Activated naive CD4-positive, alpha-beta T cell treated with anti-CD3 and anti-CD28 coated beads, Interleukin-2, amount 50 U/mL, for 72 hours (primary cell): ENCODE measurements around the gene REST. TPM values are rescaled to one million over a fixed set of nuclear protein-coding genes. Genes with fewer than 3 reads are reported as not detected.
"Not testable (repeated sequence)": the region's sequence is repeated elsewhere in the genome, so short reads cannot be mapped to it uniquely, and the experiment has no call there.

Source experiments
- ATAC-seq, 2 donors: fragments of 150-1000 bp; cut with Tn5 transposase; 2 replicates each; pipeline ENCODE4 v1.10.0; 2021; ENCODE audit warnings: mild to moderate bottlenecking in 2 of 2, moderate library complexity in 2 of 2
- DNase-seq, 2 donors: peaks; one replicate each; pipeline ENCODE4 v3.0.0; 2021 to 2022; ENCODE audit warnings: low spot score in 2 of 2
- H3K27ac Mint-ChIP-seq, 2 donors: one replicate each; pipeline ENCODE4 v1.8.0; 2022; ENCODE audit warnings: mild to moderate bottlenecking in 2 of 2, mixed read lengths in 2 of 2
- H3K36me3 Mint-ChIP-seq, 2 donors: one replicate each; pipeline ENCODE4 v1.8.0; 2022; ENCODE audit warnings: mixed read lengths in 2 of 2
- H3K9me3 Mint-ChIP-seq, 2 donors: one replicate each; pipeline ENCODE4 v1.8.0; 2022; ENCODE audit warnings: mixed read lengths in 2 of 2
- total RNA-seq, 2 donors: library from RNA; stranded (reverse); gene quantifications; one replicate each; pipeline ENCODE4 v1.2.3, GENCODE V29; 2022

Gene REST, protein sequence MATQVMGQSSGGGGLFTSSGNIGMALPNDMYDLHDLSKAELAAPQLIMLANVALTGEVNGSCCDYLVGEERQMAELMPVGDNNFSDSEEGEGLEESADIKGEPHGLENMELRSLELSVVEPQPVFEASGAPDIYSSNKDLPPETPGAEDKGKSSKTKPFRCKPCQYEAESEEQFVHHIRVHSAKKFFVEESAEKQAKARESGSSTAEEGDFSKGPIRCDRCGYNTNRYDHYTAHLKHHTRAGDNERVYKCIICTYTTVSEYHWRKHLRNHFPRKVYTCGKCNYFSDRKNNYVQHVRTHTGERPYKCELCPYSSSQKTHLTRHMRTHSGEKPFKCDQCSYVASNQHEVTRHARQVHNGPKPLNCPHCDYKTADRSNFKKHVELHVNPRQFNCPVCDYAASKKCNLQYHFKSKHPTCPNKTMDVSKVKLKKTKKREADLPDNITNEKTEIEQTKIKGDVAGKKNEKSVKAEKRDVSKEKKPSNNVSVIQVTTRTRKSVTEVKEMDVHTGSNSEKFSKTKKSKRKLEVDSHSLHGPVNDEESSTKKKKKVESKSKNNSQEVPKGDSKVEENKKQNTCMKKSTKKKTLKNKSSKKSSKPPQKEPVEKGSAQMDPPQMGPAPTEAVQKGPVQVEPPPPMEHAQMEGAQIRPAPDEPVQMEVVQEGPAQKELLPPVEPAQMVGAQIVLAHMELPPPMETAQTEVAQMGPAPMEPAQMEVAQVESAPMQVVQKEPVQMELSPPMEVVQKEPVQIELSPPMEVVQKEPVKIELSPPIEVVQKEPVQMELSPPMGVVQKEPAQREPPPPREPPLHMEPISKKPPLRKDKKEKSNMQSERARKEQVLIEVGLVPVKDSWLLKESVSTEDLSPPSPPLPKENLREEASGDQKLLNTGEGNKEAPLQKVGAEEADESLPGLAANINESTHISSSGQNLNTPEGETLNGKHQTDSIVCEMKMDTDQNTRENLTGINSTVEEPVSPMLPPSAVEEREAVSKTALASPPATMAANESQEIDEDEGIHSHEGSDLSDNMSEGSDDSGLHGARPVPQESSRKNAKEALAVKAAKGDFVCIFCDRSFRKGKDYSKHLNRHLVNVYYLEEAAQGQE
- 10 to 100 TPM; 39.3 to 43.5 TPM for total RNA-seq

DNA sequence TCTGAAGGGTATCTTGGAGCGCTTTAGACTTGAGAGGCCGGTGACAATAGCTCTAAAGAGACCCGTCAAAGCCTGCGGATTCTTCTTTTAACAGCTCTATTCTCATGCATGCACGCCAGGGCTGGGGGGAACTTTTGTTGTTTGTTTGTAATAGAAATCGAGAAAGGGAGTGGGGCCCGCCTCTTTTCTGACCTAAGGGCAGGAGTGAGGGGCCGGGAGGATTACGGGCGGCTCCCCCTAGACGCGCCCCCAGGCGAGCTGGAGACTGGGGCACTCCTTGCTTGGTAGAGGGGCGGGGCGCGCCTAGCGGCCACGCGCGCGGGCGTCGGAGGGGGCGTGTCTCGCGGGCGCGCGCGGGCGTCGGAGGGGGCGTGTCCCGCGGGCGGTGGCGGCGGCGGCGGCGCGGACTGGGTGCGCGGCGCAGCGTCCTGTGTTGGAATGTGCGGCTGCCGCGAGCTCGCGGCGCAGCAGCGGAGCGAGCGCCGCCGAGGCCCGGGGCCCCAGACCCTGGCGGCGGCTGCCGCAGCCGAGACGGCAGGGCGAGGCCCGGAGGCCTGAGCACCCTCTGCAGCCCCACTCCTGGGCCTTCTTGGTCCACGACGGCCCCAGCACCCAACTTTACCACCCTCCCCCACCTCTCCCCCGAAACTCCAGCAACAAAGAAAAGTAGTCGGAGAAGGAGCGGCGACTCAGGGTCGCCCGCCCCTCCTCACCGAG lies at the start of gene REST:
Gene REST (plus strand): TSS at position 412 of the 717 bp plus-strand sequence. CDS start 2,739 bp downstream, outside the sequence.
- ATAC-seq, result peak; percentile 50 to 77

DNA sequence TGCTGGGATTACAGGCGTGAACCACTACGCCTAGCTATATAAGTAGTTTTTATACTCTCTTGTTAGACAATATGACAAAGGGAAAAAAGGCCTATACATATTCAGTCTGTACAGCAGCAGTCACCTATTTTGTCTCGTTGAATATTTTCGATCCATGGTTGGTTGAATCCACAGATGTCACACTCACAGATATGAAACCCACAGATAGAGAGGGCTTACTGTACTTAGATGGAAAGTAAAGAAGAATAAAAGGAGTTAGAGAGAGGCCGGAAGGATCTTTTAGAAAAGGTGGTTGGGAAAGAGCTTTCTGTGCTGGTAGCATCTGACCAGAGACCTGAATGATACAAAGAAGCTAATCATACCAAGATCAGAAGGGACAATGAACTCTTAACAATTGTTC lies 47.9 kb upstream of the REST start:
- ATAC-seq, result no peak
- DNase-seq, result no peak
- Mint-ChIP-seq H3K27ac (no peak overlapping the region), H3K9me3 (no peaks in the 10 kb centered on the region), H3K36me3 (no peaks in the 10 kb centered on the region)

More for the DNA sequence above, at the start of gene REST:
- DNase-seq, result peak; percentile 74 to 89
- Mint-ChIP-seq H3K9me3 (no peaks in the 10 kb centered on the region), H3K27ac (peak within 1 kb of the TSS in 1 of 2 donors; percentile 96), H3K36me3 (peaks cover 19 to 27% of the 10 kb centered on the region in 2 donors)

DNA sequence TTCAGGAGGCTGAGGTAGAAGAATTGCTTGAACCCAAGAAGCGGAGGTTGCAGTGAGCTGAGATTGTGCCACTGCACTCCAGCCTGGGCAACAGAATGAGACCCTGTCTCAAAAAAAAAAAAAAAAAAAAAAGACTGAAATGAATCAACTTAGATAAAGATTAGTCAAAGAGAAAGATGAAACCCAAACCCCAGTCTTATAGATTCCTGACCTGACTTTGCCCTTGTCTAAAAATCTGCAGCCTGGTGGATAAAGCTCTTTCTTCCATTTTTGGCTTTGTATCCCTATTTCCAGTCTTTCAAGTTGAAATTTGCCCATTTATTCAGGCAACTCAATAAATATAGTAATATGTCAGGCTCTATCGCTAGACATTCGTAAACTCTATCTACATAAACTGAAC lies 46.9 kb upstream of the REST start:
- no peaks in the 10 kb centered on the region for H3K36me3 Mint-ChIP-seq
- no peak for DNase-seq
- peak; percentile 30 to 82 for ATAC-seq
- H3K9me3 Mint-ChIP-seq, result no peaks in the 10 kb centered on the region
- no peak overlapping the region for H3K27ac Mint-ChIP-seq

DNA sequence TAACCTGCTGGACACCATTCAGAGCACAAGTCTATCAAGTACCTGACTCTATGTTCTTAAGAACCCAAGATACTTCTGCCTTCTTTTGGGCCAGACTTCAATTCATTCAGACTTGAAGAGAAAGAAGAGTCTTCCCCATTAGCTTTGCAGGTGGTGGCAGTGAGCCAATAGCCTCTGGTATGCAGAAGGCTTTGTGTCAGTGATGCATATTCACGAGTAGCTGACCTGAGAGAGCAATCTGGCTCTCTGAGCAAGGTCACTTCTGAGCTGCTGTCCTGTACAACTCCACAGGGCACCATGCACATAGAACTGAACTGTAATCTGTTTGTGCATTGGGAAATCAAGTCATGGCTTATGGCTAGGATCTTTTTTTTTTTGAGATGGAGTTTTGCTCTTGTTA lies 46.3 kb upstream of the REST start:
- DNase-seq (no peak), ATAC-seq (no peak)
- Mint-ChIP-seq H3K27ac (no peak overlapping the region), H3K9me3 (no peaks in the 10 kb centered on the region), H3K36me3 (no peaks in the 10 kb centered on the region)

DNA sequence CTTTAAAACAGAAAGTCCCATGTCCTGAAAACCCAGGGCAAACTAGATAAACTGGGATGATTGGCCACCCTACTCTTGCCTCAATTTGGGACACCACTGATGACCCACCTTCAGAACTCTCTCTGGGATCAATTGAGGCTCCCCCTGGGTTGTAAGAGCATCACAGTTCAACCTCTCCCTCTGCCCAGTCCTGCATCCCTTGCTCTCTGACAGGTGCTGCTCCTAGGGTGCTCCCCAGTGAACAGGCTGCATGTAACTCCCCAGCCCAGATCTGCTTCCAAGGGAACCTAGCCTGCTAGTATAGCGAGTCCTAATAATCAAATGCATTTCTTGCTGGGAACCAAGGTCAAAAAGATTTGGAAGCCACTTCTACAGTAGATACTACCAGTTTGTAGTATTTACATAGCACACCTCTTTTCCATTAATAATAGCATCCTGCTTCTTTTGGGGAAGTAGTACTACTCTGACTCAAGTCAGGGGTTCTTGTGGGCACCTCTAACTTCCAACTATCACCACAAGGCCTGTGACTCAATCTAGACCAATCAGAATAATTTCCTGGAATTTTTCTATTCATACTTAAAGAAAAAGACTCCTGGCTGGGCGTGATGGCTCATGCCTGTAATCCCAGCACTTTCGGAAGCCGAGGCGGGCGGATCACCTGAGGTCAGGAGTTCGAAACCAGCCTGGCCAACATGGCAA lies 44.1 kb upstream of the REST start:
- Mint-ChIP-seq H3K9me3 (no peaks in the 10 kb centered on the region), H3K27ac (no peak overlapping the region), H3K36me3 (no peaks in the 10 kb centered on the region)
- ATAC-seq (peak; percentile 81 to 87), DNase-seq (no peak)

DNA sequence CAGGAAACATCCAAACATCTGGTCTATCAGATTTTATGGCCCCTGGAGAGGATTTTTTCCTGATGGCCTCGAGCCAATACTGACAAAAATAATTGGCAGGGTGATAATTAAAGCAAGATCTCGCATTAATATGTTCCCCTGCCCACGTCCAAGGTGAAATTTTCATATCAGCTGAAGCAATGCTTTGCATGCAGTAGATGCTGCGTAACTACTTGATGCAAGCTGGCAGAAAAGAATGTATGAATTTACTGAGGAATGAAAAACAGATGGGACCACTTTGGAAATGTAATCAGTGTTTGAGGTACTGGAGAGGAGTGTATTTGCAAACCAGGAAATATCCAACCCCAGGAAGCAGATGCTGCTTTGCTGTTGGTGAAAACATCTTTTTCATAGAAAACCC lies 36.8 kb upstream of the REST start:
- DNase-seq, result no peak
- H3K36me3 Mint-ChIP-seq, result no peaks in the 10 kb centered on the region
- H3K9me3 Mint-ChIP-seq, result no peaks in the 10 kb centered on the region
- ATAC-seq, result no peak
- H3K27ac Mint-ChIP-seq, result no peak overlapping the region

DNA sequence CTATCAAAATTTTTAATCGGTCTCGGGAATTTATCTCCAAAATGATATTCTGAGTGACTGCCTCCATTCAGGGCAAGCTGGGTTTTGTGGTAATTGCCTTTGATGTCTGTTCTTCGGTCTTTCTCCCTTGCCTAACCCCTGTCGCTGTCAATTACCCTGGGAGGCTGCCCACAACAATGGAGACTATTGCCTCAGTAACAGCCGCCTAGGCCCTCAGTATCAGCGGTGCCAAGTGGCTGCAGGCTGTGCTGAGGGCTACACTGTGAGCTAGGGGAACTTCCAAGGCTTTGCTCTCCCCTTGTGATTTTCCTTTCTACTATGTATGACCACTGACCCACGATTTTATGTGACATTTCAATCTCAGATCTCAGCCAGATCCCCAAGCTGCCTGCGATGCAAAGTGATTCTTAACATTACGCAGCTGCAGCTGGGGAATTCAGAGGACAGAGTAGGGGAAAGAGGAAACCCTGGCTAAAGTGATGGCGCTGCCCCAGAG lies 36.3 kb upstream of the REST start:
- no peak overlapping the region for H3K27ac Mint-ChIP-seq
- peak in 1 of 2 donors; percentile 50 for ATAC-seq

DNA sequence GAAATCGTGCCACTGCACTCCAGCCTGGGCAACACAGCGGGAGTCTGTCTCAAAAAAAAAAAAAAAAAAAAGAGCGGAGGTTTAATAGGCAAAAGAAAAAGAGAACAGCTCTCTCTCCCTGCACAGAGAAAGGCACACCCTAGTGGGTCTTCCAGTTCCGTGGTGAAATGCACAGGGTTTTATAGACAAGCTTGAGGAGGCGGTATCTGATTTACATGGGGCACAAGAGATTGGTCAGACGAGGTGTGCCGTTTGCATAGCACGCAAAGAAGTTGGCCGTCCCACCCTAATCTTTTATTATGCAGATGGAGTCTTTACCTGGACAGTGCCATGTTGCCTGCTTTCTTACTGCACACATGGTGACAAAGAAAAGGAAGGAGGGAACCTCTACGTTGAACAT lies 33.5 kb upstream of the REST start:
- Mint-ChIP-seq H3K27ac (no peak overlapping the region), H3K36me3 (no peaks in the 10 kb centered on the region), H3K9me3 (no peaks in the 10 kb centered on the region)
- no peak for DNase-seq
- ATAC-seq, result no peak

More for the DNA sequence above, 36.3 kb upstream of the REST start:
- no peaks in the 10 kb centered on the region for H3K36me3 Mint-ChIP-seq
- DNase-seq, result no peak
- H3K9me3 Mint-ChIP-seq, result no peaks in the 10 kb centered on the region

DNA sequence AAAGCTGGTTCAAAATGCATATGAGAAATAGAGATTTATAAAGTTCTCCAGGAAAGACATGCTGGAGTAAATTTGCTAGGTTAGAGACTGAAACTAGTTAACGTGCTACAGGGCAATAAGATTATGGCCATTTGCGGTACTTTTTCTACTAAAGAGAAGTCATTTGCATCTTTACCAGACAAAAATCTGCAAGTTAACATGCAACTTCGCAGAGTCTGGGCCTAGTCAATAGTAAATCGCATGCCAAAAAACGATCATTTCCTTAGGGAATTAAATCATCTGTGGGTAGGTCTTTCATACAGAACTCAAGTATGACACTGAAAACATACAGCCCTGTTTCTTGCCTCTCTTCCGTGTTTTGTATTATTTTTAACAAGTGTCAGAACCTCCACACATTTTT lies 32.8 kb upstream of the REST start:
- no peaks in the 10 kb centered on the region for H3K9me3 Mint-ChIP-seq
- ATAC-seq, result no peak
- DNase-seq, result no peak
- no peaks in the 10 kb centered on the region for H3K36me3 Mint-ChIP-seq
- no peak overlapping the region for H3K27ac Mint-ChIP-seq

DNA sequence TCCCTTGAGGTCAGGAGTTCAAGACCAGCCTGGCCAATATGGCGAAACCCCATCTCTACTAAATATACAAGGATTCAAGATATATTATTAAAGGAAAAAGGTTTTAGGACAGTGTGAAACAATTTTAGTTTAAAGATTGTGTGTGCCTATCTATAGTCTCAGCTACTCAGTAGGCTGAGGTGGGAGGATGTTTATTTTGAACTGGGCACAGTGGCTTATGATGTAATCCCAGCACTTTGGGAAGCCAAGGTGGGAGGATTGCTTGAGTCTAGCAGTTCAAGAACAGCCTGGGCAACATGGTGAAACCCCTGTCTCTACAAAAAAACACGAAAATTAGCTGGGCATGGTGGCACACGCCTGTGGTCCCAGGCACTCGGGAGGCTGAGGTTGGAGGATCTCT lies 31.4 kb upstream of the REST start:
- H3K27ac Mint-ChIP-seq, result no peak overlapping the region
- no peak for ATAC-seq
- no peaks in the 10 kb centered on the region for H3K36me3 Mint-ChIP-seq
- H3K9me3 Mint-ChIP-seq, result no peaks in the 10 kb centered on the region
- no peak for DNase-seq

DNA sequence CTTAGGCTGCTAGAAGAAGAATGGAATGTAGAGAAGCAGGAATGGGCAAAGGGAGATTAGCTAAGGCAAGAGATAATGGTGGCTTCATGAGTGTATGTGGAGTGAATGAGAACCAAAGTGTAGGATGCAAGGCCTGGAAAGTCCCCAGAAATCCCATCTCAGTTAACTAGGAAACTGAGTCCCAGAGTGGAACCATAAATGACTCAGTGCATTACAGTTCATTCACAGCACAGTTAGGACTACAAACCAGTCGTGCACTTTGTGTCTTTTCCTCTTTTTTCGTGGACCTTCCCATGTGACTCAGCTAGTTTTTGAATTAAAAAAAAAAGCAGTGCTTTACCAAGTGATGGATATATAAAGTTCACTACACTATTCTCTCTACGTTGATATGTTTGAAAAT lies 27.7 kb upstream of the REST start:
- no peak for DNase-seq
- ATAC-seq, result no peak
- no peaks in the 10 kb centered on the region for H3K36me3 Mint-ChIP-seq
- peak overlapping the region in 1 of 2 donors; percentile 1 for H3K27ac Mint-ChIP-seq
- no peaks in the 10 kb centered on the region for H3K9me3 Mint-ChIP-seq

DNA sequence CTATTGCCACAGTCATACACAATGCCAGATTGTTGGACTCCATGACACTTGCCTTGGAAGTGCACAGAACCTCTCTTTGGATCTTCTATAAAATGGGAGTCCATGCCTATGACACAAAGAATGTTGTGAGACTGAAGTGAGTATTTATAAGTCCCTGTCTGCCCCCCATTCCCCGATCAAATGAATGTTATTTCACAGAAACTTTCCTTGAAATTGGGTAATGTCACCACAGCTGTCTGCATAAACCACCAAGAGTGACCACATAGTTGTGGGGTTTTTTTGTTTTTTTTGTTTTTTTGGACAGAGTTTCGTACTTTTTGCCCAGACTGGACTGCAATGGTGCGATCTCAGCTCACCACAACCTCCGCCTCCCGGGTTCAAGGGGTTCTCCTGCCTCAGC lies 27.1 kb upstream of the REST start:
- H3K36me3 Mint-ChIP-seq, result no peaks in the 10 kb centered on the region
- ATAC-seq (no peak), DNase-seq (no peak)
- H3K9me3 Mint-ChIP-seq, result no peaks in the 10 kb centered on the region
- H3K27ac Mint-ChIP-seq, result no peak overlapping the region

DNA sequence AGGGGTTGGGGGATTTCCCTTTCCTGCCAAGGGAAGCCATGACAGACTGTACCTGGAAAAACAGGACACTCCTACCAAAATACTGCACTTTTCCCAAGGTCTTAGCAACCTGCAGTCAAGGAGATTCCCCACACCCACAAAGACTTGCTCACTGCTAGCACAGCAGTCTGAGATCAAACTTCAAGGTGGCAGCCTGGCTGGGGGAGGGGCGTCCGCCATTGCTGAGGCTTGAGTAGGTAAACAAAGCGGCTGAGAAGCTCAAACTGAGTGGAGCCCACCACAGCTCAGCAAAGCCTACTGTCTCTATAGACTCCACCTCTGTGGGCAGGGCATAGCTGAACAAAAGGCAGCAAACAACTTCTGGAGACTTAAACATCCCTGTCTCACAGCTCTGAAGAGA lies 23.2 kb upstream of the REST start:
- DNase-seq, ATAC-seq, H3K9me3 Mint-ChIP-seq, H3K36me3 Mint-ChIP-seq, H3K27ac Mint-ChIP-seq: not testable (repeated sequence)

DNA sequence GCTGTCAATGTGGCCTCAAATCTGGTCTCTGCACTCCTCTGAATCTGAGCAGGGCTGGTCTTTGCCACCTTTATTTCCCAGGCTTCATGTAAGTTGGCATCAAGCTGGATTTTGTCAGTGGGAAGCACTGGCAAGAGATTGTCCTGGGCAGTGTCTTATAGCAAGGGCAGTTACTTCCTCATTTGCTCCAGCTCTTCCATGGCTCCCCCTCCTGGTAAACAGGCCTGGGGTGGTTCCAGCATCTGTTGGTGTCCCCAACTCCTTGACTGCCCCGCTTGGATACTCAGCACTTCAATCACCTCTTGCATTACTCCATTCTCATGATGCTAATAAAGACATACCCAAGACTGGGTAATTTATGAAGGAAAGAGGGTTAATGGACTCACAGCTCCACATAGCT lies 15.0 kb upstream of the REST start:
- H3K27ac Mint-ChIP-seq, result no peak overlapping the region
- ATAC-seq (no peak), DNase-seq (no peak)
- H3K9me3 Mint-ChIP-seq, result peaks cover 0 to 4% of the 10 kb centered on the region in 2 donors
- peaks cover 0 to 5% of the 10 kb centered on the region in 2 donors for H3K36me3 Mint-ChIP-seq

DNA sequence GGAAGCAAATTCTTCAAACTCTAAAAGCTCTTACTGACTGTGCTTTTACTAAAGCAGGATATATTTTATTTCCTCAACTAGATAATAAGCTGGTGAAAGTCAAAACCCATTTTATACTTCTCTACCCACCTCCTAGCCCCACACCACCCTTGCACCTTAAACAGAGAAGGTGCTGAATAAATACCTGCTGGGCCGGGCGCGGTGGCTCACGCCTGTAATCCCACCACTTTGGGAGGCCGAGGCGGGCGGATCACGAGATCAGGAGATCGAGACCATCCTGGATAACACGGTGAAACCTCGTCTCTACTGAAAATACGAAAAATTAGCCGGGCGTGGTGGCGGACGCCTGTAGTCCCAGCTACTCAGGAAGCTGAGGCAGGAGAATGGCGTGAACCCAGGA lies 9.9 kb upstream of the REST start:
- H3K9me3 Mint-ChIP-seq, H3K27ac Mint-ChIP-seq, ATAC-seq, H3K36me3 Mint-ChIP-seq, DNase-seq: not testable (repeated sequence)

DNA sequence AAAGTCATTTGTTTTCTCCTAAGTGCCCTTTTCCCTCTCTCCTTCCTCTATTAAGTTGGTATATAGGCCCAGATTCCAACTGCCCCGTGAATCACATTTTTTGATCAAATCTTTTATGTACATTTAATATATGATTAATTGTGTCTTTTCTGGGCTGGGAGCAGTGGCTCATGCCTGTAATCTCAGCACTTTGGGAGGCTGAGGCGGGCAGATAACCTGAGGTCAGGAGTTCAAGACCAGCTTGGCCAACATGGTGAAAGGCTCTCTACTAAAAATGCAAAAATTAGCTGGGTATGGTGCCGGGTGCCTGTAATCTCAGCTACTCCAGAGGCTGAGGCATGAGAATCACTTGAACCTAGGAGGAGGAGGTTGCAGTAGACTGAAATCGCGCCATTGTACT lies 7.5 kb upstream of the REST start:
- H3K9me3 Mint-ChIP-seq, ATAC-seq: not testable (repeated sequence)

More for the DNA sequence above, 7.5 kb upstream of the REST start:
- H3K36me3 Mint-ChIP-seq, DNase-seq, H3K27ac Mint-ChIP-seq: not testable (repeated sequence)
